Activated B cell treated with CpG ODN at 0.5 μM for 24 hours (primary cell): ENCODE results near the gene CHSY3. TPM values are rescaled to one million over a fixed set of nuclear protein-coding genes. Genes with fewer than 3 reads are reported as not detected.
A peak's percentile ranks its signal among the peaks of the same experiment; 100 is the strongest.

Source experiments
- ATAC-seq: fragments of 200-7000 bp; cut with Tn5 transposase; one replicate; pipeline ENCODE4 v1.10.0; 2021; ENCODE audit warnings: low read depth, mild to moderate bottlenecking, moderate library complexity
- CTCF ChIA-PET: fragments of 350-600 bp; sonication (Branson Sonifier 250); formaldehyde crosslinking; loops from one replicate; lab custom pipeline; 2021; ENCODE audit warnings: antibody characterized with exemption; lab: Charles Lee
- POLR2A ChIA-PET: fragments of 350-600 bp; sonication (Branson Sonifier 250); formaldehyde crosslinking; loops from one replicate; lab custom pipeline; 2021; ENCODE audit warnings: antibody characterized with exemption; lab: Charles Lee
- DNase-seq: peaks from one replicate; pipeline ENCODE4 v3.0.0; 2022
- H3K27ac Mint-ChIP-seq: one replicate; pipeline ENCODE4 v1.8.0; 2020; ENCODE audit warnings: mixed read lengths
- H3K27me3 Mint-ChIP-seq: one replicate; pipeline ENCODE4 v1.8.0; 2021; ENCODE audit warnings: mixed read lengths
- H3K36me3 Mint-ChIP-seq: one replicate; pipeline ENCODE4 v1.8.0; 2021; ENCODE audit warnings: low read depth, mixed read lengths
- H3K4me1 Mint-ChIP-seq: one replicate; pipeline ENCODE4 v1.8.0; 2021; ENCODE audit warnings: mixed read lengths
- H3K4me3 Mint-ChIP-seq: one replicate; pipeline ENCODE4 v1.8.0; 2020; ENCODE audit warnings: mild to moderate bottlenecking, mixed read lengths
- H3K9me3 Mint-ChIP-seq: one replicate; pipeline ENCODE4 v1.8.0; 2020; ENCODE audit warnings: mixed read lengths
- intact Hi-C: fragments of 100-400 bp; cut with micrococcal nuclease; formaldehyde crosslinking; loops from one replicate; pipeline ENCODE4 v1.15.1; 2024
- total RNA-seq: library from RNA; stranded (reverse); gene quantifications from 2 replicates; pipeline ENCODE4 v1.2.3, GENCODE V29; 2022
- TF ChIP-seq, protein P1 (sequence below): fragments of 200-600 bp; IDR thresholded peaks from one replicate; pipeline ENCODE4 v1.8.0; 2022; ENCODE audit warnings: antibody characterized with exemption, mild to moderate bottlenecking

CHSY3 gene
- total RNA-seq, 1 donor from 2014 or later, result not detected

DNA sequence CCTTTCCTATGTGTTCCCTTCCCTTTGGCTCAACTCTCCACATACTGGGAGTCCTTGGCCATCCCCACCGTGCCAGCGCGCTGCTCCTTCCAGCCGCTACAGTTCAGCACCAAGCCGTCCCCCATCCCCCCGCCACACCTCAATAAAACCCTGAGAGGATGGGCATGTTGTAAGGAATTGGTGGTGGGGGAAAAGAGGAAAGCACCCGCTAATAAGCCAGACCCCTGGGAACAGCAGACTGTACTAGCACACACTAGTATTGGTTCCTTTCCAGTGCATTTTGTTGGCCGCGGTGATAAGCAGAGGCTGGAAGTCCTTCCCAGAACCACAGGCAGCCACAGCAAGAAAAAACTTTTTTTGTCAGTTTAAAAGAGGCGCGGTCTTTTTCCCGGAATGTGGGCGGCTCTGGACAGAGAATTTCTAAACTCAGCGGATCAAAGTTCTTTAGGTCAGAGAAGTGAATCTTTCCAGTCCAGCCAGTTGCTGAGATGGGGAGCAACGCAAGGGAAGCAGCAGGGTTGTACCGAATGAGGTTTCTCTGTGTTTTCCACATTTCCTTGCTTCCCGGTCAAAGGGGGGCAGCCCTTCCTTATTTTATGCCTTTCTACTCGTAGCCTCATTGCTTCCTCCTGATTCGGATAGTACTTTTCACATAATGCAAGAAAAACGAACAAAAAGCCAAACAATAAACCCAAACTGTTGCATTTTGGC is 2.1 kb downstream of the CHSY3 start:
- TF ChIP-seq, protein P1, sequence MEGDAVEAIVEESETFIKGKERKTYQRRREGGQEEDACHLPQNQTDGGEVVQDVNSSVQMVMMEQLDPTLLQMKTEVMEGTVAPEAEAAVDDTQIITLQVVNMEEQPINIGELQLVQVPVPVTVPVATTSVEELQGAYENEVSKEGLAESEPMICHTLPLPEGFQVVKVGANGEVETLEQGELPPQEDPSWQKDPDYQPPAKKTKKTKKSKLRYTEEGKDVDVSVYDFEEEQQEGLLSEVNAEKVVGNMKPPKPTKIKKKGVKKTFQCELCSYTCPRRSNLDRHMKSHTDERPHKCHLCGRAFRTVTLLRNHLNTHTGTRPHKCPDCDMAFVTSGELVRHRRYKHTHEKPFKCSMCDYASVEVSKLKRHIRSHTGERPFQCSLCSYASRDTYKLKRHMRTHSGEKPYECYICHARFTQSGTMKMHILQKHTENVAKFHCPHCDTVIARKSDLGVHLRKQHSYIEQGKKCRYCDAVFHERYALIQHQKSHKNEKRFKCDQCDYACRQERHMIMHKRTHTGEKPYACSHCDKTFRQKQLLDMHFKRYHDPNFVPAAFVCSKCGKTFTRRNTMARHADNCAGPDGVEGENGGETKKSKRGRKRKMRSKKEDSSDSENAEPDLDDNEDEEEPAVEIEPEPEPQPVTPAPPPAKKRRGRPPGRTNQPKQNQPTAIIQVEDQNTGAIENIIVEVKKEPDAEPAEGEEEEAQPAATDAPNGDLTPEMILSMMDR, result no peak
- intact Hi-C loops, result no loop called here
- ChIA-PET CTCF (no interaction called here), POLR2A (no interaction called here)
- H3K27ac Mint-ChIP-seq, result no peak overlapping the region
- no peak for ATAC-seq
- DNase-seq, result no peak
- no peaks in the 10 kb centered on the region for H3K36me3 Mint-ChIP-seq
- H3K4me1 Mint-ChIP-seq, result peaks cover 15% of the 10 kb centered on the region
- no peaks in the 10 kb centered on the region for H3K9me3 Mint-ChIP-seq
- peak overlapping the region; percentile 58 for H3K4me3 Mint-ChIP-seq
- peaks cover 34% of the 10 kb centered on the region for H3K27me3 Mint-ChIP-seq

GRCh38 chr5:129909225-129909624 is 5.0 kb downstream of the CHSY3 start:
- TF ChIP-seq, protein P1, result no peak
- Mint-ChIP-seq H3K9me3 (no peaks in the 10 kb centered on the region), H3K36me3 (no peaks in the 10 kb centered on the region), H3K4me1 (peaks cover 8% of the 10 kb centered on the region), H3K27me3 (peaks cover 20% of the 10 kb centered on the region), H3K27ac (no peak overlapping the region), H3K4me3 (no peak overlapping the region)
- intact Hi-C loops, result no loop called here
- ATAC-seq, result no peak
- DNase-seq, result no peak
- POLR2A ChIA-PET, result no interaction called here
- CTCF ChIA-PET, result no interaction called here

GRCh38 chr5:129912601-129913255 is 8.5 kb downstream of the CHSY3 start:
- Mint-ChIP-seq H3K27me3 (peaks cover 8% of the 10 kb centered on the region), H3K36me3 (no peaks in the 10 kb centered on the region)

DNA sequence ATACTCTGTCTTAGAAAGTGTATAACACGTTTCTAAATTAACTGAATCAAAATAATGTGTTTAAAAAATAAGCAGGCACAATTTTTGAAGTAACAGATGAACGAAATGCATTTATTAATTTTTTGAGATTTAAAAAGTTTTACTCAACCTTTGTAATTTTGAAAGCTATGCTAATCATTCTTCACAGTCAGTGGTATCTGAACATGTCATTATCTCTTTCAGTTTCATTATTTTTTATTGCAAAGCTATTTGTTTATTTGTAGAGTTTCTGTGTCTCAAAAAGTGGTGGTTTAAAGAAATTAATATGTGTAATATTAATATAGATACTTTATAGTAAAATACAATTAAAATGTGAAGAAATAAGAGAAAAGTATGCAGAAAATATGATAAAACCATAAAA is 11.2 kb downstream of the CHSY3 start:
- ChIA-PET CTCF (no interaction called here), POLR2A (no interaction called here)
- Mint-ChIP-seq H3K27me3 (peaks cover 4% of the 10 kb centered on the region), H3K27ac (no peak overlapping the region), H3K36me3 (no peaks in the 10 kb centered on the region), H3K9me3 (no peaks in the 10 kb centered on the region), H3K4me3 (no peak overlapping the region), H3K4me1 (no peaks in the 10 kb centered on the region)
- no peak for ATAC-seq
- intact Hi-C loops, result no loop called here
- DNase-seq, result no peak
- TF ChIP-seq, protein P1, result no peak

More at GRCh38 chr5:129912601-129913255, 8.5 kb downstream of the CHSY3 start:
- no peaks in the 10 kb centered on the region for H3K9me3 Mint-ChIP-seq
- H3K4me3 Mint-ChIP-seq, result no peak overlapping the region
- DNase-seq (no peak), ATAC-seq (no peak)
- no peak overlapping the region for H3K27ac Mint-ChIP-seq
- ChIA-PET POLR2A (no interaction called here), CTCF (no interaction called here)
- intact Hi-C loops, result no loop called here
- no peaks in the 10 kb centered on the region for H3K4me1 Mint-ChIP-seq
- TF ChIP-seq, protein P1, result no peak

GRCh38 chr5:129917224-129917623 is 13.0 kb downstream of the CHSY3 start:
- Mint-ChIP-seq H3K27me3 (peaks cover 4% of the 10 kb centered on the region), H3K4me1 (no peaks in the 10 kb centered on the region), H3K36me3 (no peaks in the 10 kb centered on the region), H3K9me3 (no peaks in the 10 kb centered on the region), H3K4me3 (no peak overlapping the region), H3K27ac (no peak overlapping the region)
- POLR2A ChIA-PET, result no interaction called here
- ATAC-seq (no peak), DNase-seq (no peak)
- CTCF ChIA-PET, result no interaction called here
- intact Hi-C loops, result no loop called here
- TF ChIP-seq, protein P1, result no peak
